GM19193 (cell line): ENCODE measurements around the gene JKAMP.

ENCODE experiments used
- POLR2A ChIP-seq: IDR thresholded peaks from 4 replicates; pipeline ENCODE4 v1.6.1; 2011; ENCODE audit not compliant: insufficient read depth, insufficient read length; ENCODE audit errors: extremely low read depth

The JKAMP gene

GRCh38 chr14:59507063-59507751 lies 22.9 kb downstream of the JKAMP start:
- no peak for TF ChIP-seq POLR2A

GRCh38 chr14:59507752-59508103 lies 23.4 kb downstream of the JKAMP start:
- no peak for TF ChIP-seq POLR2A

GRCh38 chr14:59509101-59509500 lies 24.8 kb downstream of the JKAMP start:
- TF ChIP-seq POLR2A: no peak

GRCh38 chr14:59510001-59510400 lies 25.7 kb downstream of the JKAMP start:
- TF ChIP-seq POLR2A: no peak

GRCh38 chr14:59510966-59511365 lies 26.6 kb downstream of the JKAMP start:
- no peak for TF ChIP-seq POLR2A

- no peak for TF ChIP-seq POLR2A
Measured at GRCh38 chr14:59511916-59512575, 27.7 kb downstream of the JKAMP start.

- no peak for TF ChIP-seq POLR2A
Measured at GRCh38 chr14:59520224-59520623, 35.9 kb downstream of the JKAMP start.

GRCh38 chr14:59529189-59529588 lies 44.9 kb downstream of the JKAMP start:
- TF ChIP-seq POLR2A: no peak

- no peak for TF ChIP-seq POLR2A
Measured at GRCh38 chr14:59530349-59530748, 46.0 kb downstream of the JKAMP start.

GRCh38 chr14:59532419-59532818 lies 48.1 kb downstream of the JKAMP start:
- no peak for TF ChIP-seq POLR2A

- TF ChIP-seq POLR2A: no peak
Measured at GRCh38 chr14:59534361-59534987, 50.2 kb downstream of the JKAMP start.

GRCh38 chr14:59537476-59537875 lies 53.2 kb downstream of the JKAMP start:
- TF ChIP-seq POLR2A: no peak

- TF ChIP-seq POLR2A: no peak
Measured at GRCh38 chr14:59538936-59539335, 54.6 kb downstream of the JKAMP start.

- TF ChIP-seq POLR2A: no peak
Measured at GRCh38 chr14:59540852-59541251, 56.5 kb downstream of the JKAMP start.

- no peak for TF ChIP-seq POLR2A
Measured at GRCh38 chr14:59541731-59542130, 57.4 kb downstream of the JKAMP start.

GRCh38 chr14:59543873-59544272 lies 59.6 kb downstream of the JKAMP start:
- no peak for TF ChIP-seq POLR2A

- TF ChIP-seq POLR2A: no peak
Measured at GRCh38 chr14:59547310-59547709, 63.0 kb downstream of the JKAMP start.
